ENCODE measurements around the gene PPIL4. TPM values are rescaled to one million over a fixed set of nuclear protein-coding genes. Genes with fewer than 3 reads are reported as not detected.

PPIL4 gene
- total and polyA plus RNA-seq, 10 of the 15 experiments (the other 5 are each of a cell fraction or from before 2014, with no cell fraction given), result 8.0 to 28.4 (median 24.3) TPM

DNA sequence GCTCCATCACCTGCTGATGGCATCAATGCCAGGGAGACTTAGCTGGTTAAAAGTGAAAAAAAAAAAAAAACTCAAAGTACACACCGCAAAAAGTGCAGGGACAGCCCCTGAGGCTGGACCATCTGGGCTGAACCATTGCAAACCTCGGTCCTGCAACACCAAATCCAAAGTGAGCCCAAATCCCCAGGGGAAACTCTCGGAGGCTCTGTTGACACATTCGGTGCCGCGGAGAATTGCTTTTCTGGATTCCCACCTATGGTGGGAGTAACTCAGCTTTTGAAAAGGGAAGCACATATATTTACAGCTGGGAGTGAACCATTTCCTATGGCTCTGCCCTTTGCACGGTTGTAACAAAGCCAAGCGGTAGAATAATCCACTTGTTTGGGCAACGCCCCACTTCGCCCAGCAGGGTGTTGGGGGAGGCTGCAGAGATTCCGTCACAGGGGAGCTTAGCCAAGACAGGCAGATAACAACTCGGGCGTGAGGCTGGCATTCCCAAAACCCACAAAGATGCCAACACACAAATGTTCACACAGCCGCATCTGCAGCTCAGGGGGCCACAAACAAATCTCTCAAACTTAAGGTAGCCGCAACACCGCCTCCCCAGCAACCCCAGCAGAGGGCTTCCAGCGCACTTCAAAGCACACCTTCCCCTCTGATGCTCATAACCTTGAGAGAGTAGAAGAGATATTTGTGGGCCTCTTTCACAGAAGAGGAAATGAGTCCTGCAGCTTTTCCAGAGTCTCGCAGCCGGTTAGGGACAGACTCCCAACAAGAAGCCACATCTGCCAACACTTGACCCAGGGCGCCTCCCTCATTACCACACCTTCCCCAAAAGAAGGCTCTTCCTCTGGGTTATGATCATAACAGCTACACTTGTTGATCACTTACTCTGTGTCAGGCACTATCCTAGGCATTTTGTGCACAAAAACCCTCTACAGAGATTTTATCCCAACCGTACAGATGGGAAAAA lies 72.5 kb downstream of the PPIL4 start (continued):
- peak; percentile 33; the same call in 1 of the 2 replicates for TF ChIP-seq NBN (IDR thresholded peaks at IDR 0.05)
- TF ChIP-seq CREM (IDR thresholded peaks at IDR 0.05; ENCODE audit: low read depth), result no peak
- peak; percentile 11 to 47; a peak in 1 of 4 replicates for TF ChIP-seq BHLHE40 (IDR thresholded peaks at IDR 0.05; ENCODE audit: borderline replicate concordance in 1 of 2, low read depth in 2 of 2, low read length in 1 of 2)
- no peak for TF ChIP-seq MYB (IDR thresholded peaks at IDR 0.05; ENCODE audit: borderline replicate concordance, low read depth, low read length)
- peak; percentile 22; the same call in 1 of the 2 replicates for TF ChIP-seq EED (IDR thresholded peaks at IDR 0.05; ENCODE audit: low read depth)
- TF ChIP-seq, protein P1, sequence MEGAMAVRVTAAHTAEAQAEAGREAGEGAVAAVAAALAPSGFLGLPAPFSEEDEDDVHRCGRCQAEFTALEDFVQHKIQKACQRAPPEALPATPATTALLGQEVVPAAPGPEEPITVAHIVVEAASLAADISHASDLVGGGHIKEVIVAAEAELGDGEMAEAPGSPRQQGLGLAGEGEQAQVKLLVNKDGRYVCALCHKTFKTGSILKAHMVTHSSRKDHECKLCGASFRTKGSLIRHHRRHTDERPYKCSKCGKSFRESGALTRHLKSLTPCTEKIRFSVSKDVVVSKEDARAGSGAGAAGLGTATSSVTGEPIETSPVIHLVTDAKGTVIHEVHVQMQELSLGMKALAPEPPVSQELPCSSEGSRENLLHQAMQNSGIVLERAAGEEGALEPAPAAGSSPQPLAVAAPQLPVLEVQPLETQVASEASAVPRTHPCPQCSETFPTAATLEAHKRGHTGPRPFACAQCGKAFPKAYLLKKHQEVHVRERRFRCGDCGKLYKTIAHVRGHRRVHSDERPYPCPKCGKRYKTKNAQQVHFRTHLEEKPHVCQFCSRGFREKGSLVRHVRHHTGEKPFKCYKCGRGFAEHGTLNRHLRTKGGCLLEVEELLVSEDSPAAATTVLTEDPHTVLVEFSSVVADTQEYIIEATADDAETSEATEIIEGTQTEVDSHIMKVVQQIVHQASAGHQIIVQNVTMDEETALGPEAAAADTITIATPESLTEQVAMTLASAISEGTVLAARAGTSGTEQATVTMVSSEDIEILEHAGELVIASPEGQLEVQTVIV (IDR thresholded peaks at IDR 0.05; ENCODE audit: borderline replicate concordance, partially characterized antibody), result no peak
- TF ChIP-seq, protein P2, sequence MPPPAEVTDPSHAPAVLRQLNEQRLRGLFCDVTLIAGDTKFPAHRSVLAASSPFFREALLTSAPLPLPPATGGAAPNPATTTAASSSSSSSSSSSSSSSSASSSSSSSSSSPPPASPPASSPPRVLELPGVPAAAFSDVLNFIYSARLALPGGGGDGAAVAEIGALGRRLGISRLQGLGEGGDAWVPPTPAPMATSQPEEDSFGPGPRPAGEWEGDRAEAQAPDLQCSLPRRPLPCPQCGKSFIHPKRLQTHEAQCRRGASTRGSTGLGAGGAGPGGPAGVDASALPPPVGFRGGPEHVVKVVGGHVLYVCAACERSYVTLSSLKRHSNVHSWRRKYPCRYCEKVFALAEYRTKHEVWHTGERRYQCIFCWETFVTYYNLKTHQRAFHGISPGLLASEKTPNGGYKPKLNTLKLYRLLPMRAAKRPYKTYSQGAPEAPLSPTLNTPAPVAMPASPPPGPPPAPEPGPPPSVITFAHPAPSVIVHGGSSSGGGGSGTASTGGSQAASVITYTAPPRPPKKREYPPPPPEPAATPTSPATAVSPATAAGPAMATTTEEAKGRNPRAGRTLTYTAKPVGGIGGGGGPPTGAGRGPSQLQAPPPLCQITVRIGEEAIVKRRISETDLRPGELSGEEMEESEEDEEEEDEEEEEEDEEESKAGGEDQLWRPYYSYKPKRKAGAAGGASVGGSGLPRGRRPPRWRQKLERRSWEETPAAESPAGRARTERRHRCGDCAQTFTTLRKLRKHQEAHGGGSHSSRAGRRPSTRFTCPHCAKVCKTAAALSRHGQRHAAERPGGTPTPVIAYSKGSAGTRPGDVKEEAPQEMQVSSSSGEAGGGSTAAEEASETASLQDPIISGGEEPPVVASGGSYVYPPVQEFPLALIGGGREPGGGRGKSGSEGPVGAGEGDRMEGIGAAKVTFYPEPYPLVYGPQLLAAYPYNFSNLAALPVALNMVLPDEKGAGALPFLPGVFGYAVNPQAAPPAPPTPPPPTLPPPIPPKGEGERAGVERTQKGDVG (CRISPR knock-in tag; IDR thresholded peaks at IDR 0.05), result no peak
- TF ChIP-seq TCF12 (IDR thresholded peaks at IDR 0.05; ENCODE audit: low read depth, low read length), result no peak
- no peak for TF ChIP-seq FOXM1 (IDR thresholded peaks at IDR 0.05; ENCODE audit: low read depth, low read length)
- no peak for TF ChIP-seq SMAD1 (IDR thresholded peaks at IDR 0.05; ENCODE audit: low read depth, partially characterized antibody)
- no peak for TF ChIP-seq SUPT20H (IDR thresholded peaks at IDR 0.05; ENCODE audit: borderline replicate concordance, control insufficient read depth, low read depth, low read length)
- TF ChIP-seq, protein P3, sequence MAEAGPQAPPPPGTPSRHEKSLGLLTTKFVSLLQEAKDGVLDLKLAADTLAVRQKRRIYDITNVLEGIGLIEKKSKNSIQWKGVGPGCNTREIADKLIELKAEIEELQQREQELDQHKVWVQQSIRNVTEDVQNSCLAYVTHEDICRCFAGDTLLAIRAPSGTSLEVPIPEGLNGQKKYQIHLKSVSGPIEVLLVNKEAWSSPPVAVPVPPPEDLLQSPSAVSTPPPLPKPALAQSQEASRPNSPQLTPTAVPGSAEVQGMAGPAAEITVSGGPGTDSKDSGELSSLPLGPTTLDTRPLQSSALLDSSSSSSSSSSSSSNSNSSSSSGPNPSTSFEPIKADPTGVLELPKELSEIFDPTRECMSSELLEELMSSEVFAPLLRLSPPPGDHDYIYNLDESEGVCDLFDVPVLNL (IDR thresholded peaks at IDR 0.05; ENCODE audit: low read depth, low read length), result no peak
- TF ChIP-seq POU2F2 (IDR thresholded peaks at IDR 0.05; ENCODE audit: borderline replicate concordance, low read depth, low read length), result no peak
- TF ChIP-seq ZBED1 (IDR thresholded peaks at IDR 0.05; ENCODE audit: borderline replicate concordance), result no peak
- TF ChIP-seq, protein P4, sequence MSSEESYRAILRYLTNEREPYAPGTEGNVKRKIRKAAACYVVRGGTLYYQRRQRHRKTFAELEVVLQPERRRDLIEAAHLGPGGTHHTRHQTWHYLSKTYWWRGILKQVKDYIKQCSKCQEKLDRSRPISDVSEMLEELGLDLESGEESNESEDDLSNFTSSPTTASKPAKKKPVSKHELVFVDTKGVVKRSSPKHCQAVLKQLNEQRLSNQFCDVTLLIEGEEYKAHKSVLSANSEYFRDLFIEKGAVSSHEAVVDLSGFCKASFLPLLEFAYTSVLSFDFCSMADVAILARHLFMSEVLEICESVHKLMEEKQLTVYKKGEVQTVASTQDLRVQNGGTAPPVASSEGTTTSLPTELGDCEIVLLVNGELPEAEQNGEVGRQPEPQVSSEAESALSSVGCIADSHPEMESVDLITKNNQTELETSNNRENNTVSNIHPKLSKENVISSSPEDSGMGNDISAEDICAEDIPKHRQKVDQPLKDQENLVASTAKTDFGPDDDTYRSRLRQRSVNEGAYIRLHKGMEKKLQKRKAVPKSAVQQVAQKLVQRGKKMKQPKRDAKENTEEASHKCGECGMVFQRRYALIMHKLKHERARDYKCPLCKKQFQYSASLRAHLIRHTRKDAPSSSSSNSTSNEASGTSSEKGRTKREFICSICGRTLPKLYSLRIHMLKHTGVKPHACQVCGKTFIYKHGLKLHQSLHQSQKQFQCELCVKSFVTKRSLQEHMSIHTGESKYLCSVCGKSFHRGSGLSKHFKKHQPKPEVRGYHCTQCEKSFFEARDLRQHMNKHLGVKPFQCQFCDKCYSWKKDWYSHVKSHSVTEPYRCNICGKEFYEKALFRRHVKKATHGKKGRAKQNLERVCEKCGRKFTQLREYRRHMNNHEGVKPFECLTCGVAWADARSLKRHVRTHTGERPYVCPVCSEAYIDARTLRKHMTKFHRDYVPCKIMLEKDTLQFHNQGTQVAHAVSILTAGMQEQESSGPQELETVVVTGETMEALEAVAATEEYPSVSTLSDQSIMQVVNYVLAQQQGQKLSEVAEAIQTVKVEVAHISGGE (CRISPR knock-in tag; IDR thresholded peaks at IDR 0.05), result no peak
- no peak for TF ChIP-seq ZZZ3 (IDR thresholded peaks at IDR 0.05; ENCODE audit: control insufficient read depth, insufficient read length, low read depth)
- peak; percentile 92 for TF ChIP-seq ATF7 (IDR thresholded peaks at IDR 0.05; ENCODE audit: low read depth)
- peak; percentile 93 for TF ChIP-seq MEF2B (IDR thresholded peaks at IDR 0.05; ENCODE audit: partially characterized antibody, poor library complexity, severe bottlenecking)
- no peak for TF ChIP-seq LARP7 (IDR thresholded peaks at IDR 0.05)
